DND-41 (cell line): Measurements from ENCODE around the gene NDUFS5.
A peak's percentile ranks its signal among the peaks of the same experiment; 100 is the strongest.
"Not testable (repeated sequence)": the region's sequence is repeated elsewhere in the genome, so short reads cannot be mapped to it uniquely, and the experiment has no call there.

Experiments used
- ATAC-seq: fragments of 200-7000 bp; cut with Tn5 transposase; 3 replicates; pipeline ENCODE4 v1.9.1; 2021; ENCODE audit warnings: low read depth; ENCODE audit not compliant: insufficient read depth
- DNase-seq: peaks from one replicate; pipeline ENCODE4 v3.0.0-alpha.2; 2020
- H2AFZ ChIP-seq: 2 replicates; pipeline ENCODE4 v1.6.0; 2012; ENCODE audit warnings: low read depth, low read length
- H3K27ac ChIP-seq: 2 replicates; pipeline ENCODE4 v1.5.1; 2012; ENCODE audit warnings: low read length, inconsistent platforms
- H3K27me3 ChIP-seq: fragments of 200-600 bp; sonication (generic); 2 replicates; pipeline ENCODE4 v1.6.0; 2012; ENCODE audit warnings: low read length, mild to moderate bottlenecking, inconsistent platforms; ENCODE audit not compliant: insufficient read depth, poor library complexity
- H3K36me3 ChIP-seq: 2 replicates; pipeline ENCODE4 v1.5.1; 2012; ENCODE audit warnings: low read length, inconsistent platforms; ENCODE audit not compliant: insufficient read depth
- H3K4me1 ChIP-seq: 2 replicates; pipeline ENCODE4 v1.5.1; 2012; ENCODE audit warnings: mild to moderate bottlenecking, low read length; ENCODE audit not compliant: insufficient read depth
- H3K4me2 ChIP-seq: 2 replicates; pipeline ENCODE4 v1.6.0; 2012; ENCODE audit warnings: mild to moderate bottlenecking, moderate library complexity, low read length, inconsistent platforms; ENCODE audit not compliant: insufficient read depth
- H3K4me3 ChIP-seq, 2 experiments: fragments of 200-600 bp in 1 of 2; shearing (Covaris generic) in 1 of 2; 2 replicates each; pipeline ENCODE4 v1.5.1; 2012 to 2016; ENCODE audit warnings: inconsistent platforms in 2 of 2, low read length in 2 of 2, mild to moderate bottlenecking in 2 of 2, low read depth in 1 of 2, moderate library complexity in 1 of 2
- H3K79me2 ChIP-seq: 2 replicates; pipeline ENCODE4 v1.6.0; 2012; ENCODE audit warnings: low read length, inconsistent platforms; ENCODE audit not compliant: insufficient read depth
- H3K9ac ChIP-seq: 2 replicates; pipeline ENCODE4 v1.6.0; 2012; ENCODE audit warnings: low read depth, mild to moderate bottlenecking, inconsistent platforms, low read length, moderate library complexity
- H3K9me3 ChIP-seq: 2 replicates; pipeline ENCODE4 v1.5.1; 2012; ENCODE audit warnings: low read length, moderate library complexity, mild to moderate bottlenecking, inconsistent platforms; ENCODE audit not compliant: insufficient read depth, severe bottlenecking
- H4K20me1 ChIP-seq: 2 replicates; pipeline ENCODE4 v1.6.0; 2012; ENCODE audit warnings: low read length; ENCODE audit not compliant: insufficient read depth
- EZH2 ChIP-seq: IDR thresholded peaks from 3 replicates; pipeline ENCODE4 v1.6.1; 2012; ENCODE audit warnings: borderline replicate concordance, low read depth, mild to moderate bottlenecking, moderate library complexity, low read length, inconsistent platforms; ENCODE audit not compliant: severe bottlenecking
- TF ChIP-seq, protein P1 (sequence below): IDR thresholded peaks from 2 replicates; pipeline ENCODE4 v1.5.1; 2012; ENCODE audit warnings: borderline replicate concordance, low read length, moderate library complexity, mild to moderate bottlenecking; ENCODE audit not compliant: poor library complexity, severe bottlenecking; ENCODE audit errors: extremely low read depth

Gene NDUFS5

DNA sequence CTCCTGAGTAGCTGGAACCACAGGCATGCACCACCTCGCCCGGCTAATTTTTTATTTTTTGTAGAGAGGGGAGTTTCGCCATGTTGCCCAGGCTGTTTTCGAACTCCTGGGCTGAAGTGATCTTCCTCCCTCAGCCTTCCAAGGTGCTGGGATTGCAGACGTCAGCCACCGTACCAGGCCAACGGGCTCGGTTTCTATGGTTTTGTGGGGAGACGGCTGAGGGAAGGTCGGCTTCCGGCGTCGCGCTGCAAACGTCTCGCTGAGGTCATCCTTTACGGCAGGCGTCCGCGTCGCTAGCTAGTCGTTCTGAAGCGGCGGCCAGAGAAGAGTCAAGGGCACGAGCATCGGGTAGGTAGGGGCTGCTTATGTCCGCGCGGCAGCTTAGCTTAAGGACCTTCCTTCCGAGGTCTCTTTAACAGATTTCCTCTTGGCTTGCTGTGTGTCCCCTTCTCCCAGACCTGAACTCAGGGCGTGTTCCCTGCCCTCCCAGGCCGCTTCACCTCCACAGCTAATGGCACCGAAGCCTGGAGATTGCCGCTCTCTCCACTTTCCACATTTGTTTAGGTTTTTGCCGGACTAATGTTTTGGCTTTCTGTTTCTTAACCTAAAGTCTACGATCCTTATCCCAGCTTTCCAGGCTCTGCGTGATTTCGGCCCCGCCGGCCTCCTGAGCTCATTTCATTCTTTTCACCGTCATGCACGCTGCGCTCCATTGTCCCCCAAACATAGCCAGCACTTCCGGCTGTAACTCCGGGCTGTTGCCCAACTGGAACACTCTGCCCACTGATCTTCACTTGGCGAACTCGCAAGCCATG lies at the start of gene NDUFS5:
TSS of gene NDUFS5 (plus strand) at position 300 of the 815 bp plus-strand sequence. CDS start 2,375 bp downstream, outside the sequence.
- Histone ChIP-seq H3K4me2 (peak within 1 kb of the TSS; percentile 62), H3K27ac (peak within 1 kb of the TSS; percentile 76), H3K4me1 (peaks cover 36% of the 10 kb centered on the region), H3K9me3 (no peaks in the 10 kb centered on the region), H3K4me3 (peak within 1 kb of the TSS; percentile 60 to 81), H3K27me3 (no peaks in the 10 kb centered on the region), H3K36me3 (peaks cover 23% of the 10 kb centered on the region), H3K9ac (peak within 1 kb of the TSS; percentile 63), H2AFZ (peak within 1 kb of the TSS; percentile 79), H3K79me2 (peaks cover 40% of the 10 kb centered on the region), H4K20me1 (peaks cover 13% of the 10 kb centered on the region; the same call in 1 of the 2 replicates)
- DNase-seq (peak; percentile 89), ATAC-seq (peak; percentile 92)
- TF ChIP-seq EZH2, result no peak
- TF ChIP-seq, protein P1, sequence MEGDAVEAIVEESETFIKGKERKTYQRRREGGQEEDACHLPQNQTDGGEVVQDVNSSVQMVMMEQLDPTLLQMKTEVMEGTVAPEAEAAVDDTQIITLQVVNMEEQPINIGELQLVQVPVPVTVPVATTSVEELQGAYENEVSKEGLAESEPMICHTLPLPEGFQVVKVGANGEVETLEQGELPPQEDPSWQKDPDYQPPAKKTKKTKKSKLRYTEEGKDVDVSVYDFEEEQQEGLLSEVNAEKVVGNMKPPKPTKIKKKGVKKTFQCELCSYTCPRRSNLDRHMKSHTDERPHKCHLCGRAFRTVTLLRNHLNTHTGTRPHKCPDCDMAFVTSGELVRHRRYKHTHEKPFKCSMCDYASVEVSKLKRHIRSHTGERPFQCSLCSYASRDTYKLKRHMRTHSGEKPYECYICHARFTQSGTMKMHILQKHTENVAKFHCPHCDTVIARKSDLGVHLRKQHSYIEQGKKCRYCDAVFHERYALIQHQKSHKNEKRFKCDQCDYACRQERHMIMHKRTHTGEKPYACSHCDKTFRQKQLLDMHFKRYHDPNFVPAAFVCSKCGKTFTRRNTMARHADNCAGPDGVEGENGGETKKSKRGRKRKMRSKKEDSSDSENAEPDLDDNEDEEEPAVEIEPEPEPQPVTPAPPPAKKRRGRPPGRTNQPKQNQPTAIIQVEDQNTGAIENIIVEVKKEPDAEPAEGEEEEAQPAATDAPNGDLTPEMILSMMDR, result no peak

DNA sequence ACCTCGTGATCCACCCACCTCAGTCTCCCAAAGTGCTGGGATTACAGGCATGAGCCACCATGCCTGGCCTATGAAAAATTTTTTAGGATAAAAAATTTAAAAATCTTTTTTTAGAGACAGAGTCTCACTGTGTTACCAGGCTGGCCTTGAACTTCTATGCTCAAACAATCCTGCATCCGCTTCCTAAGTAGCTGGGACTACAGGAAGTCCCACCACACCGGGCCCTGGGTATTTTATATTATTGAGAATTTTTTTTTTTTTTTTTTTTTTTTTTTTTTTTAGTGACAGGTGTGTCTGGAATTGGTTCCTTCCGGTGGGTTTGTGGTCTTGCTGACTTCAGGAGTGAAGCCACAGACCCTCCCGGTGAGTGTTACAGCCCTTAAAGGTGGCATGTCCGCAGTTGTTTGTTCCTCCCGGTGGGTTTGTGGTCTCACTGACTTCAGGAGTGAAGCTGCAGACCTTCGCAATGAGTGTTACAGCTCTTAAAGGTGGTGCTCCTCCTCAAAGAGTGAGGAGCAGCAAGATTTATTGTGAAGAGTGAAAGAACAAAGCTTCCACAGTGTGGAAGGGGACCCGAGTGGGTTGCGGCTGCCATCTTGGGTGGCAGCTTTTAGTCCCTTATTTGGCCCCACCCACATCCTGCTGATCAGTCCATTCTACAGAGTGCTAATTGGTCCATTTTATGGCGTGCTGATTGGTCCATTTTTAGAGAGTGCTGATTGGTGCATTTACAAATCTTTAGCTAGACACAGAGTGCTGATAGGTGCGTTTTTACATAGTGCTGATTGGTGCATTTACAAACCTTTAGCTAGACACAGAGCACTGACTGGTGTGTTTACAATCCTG lies 48.5 kb upstream of the NDUFS5 start:
- H3K4me3 ChIP-seq, H3K27me3 ChIP-seq, H4K20me1 ChIP-seq, H3K9ac ChIP-seq, H2AFZ ChIP-seq, H3K79me2 ChIP-seq, H3K36me3 ChIP-seq: not testable (repeated sequence)
- Histone ChIP-seq H3K4me2 (0 out of 2 replicates have a peak overlapping the region, but pooled peaks have one; percentile 7), H3K4me1 (peaks cover 17% of the 10 kb centered on the region), H3K9me3 (peaks cover 12% of the 10 kb centered on the region), H3K27ac (peak overlapping the region; percentile 35)
- ATAC-seq, result peak; percentile 92
- peak; percentile 94 for DNase-seq

- H3K27me3 ChIP-seq, H4K20me1 ChIP-seq, H3K36me3 ChIP-seq, H3K4me3 ChIP-seq, H2AFZ ChIP-seq, ATAC-seq, H3K9ac ChIP-seq, H3K79me2 ChIP-seq, H3K4me2 ChIP-seq: not testable (repeated sequence)
- DNase-seq, result peak; percentile 39
- H3K4me1 ChIP-seq, result peaks cover 17% of the 10 kb centered on the region
- H3K9me3 ChIP-seq, result peaks cover 12% of the 10 kb centered on the region
- H3K27ac ChIP-seq, result peak overlapping the region; percentile 35; the same call in 1 of the 2 replicates
Observed at GRCh38 chr1:38978245-38978542, 48.0 kb upstream of the NDUFS5 start.

GRCh38 chr1:38979380-38979779 lies 46.8 kb upstream of the NDUFS5 start:
- not testable (repeated sequence) for H3K27me3 ChIP-seq, H3K36me3 ChIP-seq, H3K27ac ChIP-seq, H4K20me1 ChIP-seq, H3K4me2 ChIP-seq, ATAC-seq, DNase-seq, H3K79me2 ChIP-seq, H3K4me3 ChIP-seq, H3K9ac ChIP-seq, H2AFZ ChIP-seq
- H3K4me1 ChIP-seq, result peaks cover 17% of the 10 kb centered on the region
- peaks cover 12% of the 10 kb centered on the region for H3K9me3 ChIP-seq
